ENCODE results near the gene GALNS. TPM values are rescaled to one million over a fixed set of nuclear protein-coding genes. Genes with fewer than 3 reads are reported as not detected.

Gene GALNS
- polyA plus RNA-seq, 6 donors from 2014 or later, result 6.1 to 21.4 (median 9.5) TPM

- H3K9me3 Mint-ChIP-seq, result no peaks in the 10 kb centered on the region
- no peak overlapping the region for H3K27ac Mint-ChIP-seq
- peaks cover under 1 to 8% (median 2%) of the 10 kb centered on the region in 3 donors for H3K4me1 Mint-ChIP-seq
- peak overlapping the region in 1 of 8 donors; percentile 21 for H3K4me3 Mint-ChIP-seq
- DNase-seq (no peak), ATAC-seq (ENCODE audit: low read depth in 2 of 2) (no peak)
- no peaks in the 10 kb centered on the region for H3K27me3 Mint-ChIP-seq
- no peaks in the 10 kb centered on the region for H3K36me3 Mint-ChIP-seq
Measured at GRCh38 chr16:88816736-88817535, 39.8 kb downstream of the GALNS start.

GRCh38 chr16:88815901-88816589, 40.7 kb downstream of the GALNS start:
- Mint-ChIP-seq H3K4me3 (peak overlapping the region in 1 of 8 donors; percentile 35), H3K9me3 (no peaks in the 10 kb centered on the region), H3K36me3 (no peaks in the 10 kb centered on the region), H3K4me1 (peaks cover 2 to 15% (median 7%) of the 10 kb centered on the region in 3 donors), H3K27me3 (no peaks in the 10 kb centered on the region), H3K27ac (no peak overlapping the region)
- ATAC-seq (ENCODE audit: low read depth in 2 of 2) (peak; percentile 13 to 20), DNase-seq (peak; percentile 70)

GRCh38 chr16:88815227-88815626, 41.5 kb downstream of the GALNS start:
- H3K9me3 Mint-ChIP-seq, result no peaks in the 10 kb centered on the region
- no peak overlapping the region for H3K4me3 Mint-ChIP-seq
- H3K27ac Mint-ChIP-seq, result no peak overlapping the region
- DNase-seq (no peak), ATAC-seq (ENCODE audit: low read depth in 2 of 2) (no peak)
- H3K4me1 Mint-ChIP-seq, result peaks cover 8 to 23% (median 11%) of the 10 kb centered on the region in 3 donors
- H3K36me3 Mint-ChIP-seq, result no peaks in the 10 kb centered on the region
- H3K27me3 Mint-ChIP-seq, result no peaks in the 10 kb centered on the region

- no peaks in the 10 kb centered on the region for H3K36me3 Mint-ChIP-seq
Measured at GRCh38 chr16:88814144-88814502, 42.6 kb downstream of the GALNS start.

GRCh38 chr16:88813269-88814143, 43.2 kb downstream of the GALNS start:
- peaks cover 12 to 35% (median 14%) of the 10 kb centered on the region in 3 donors for H3K4me1 Mint-ChIP-seq
- H3K27me3 Mint-ChIP-seq, result no peaks in the 10 kb centered on the region
- DNase-seq (no peak), ATAC-seq (ENCODE audit: low read depth in 2 of 2) (no peak)
- no peaks in the 10 kb centered on the region for H3K9me3 Mint-ChIP-seq
- H3K36me3 Mint-ChIP-seq, result no peaks in the 10 kb centered on the region
- H3K27ac Mint-ChIP-seq, result no peak overlapping the region
- H3K4me3 Mint-ChIP-seq, result peak overlapping the region in 4 of 8 donors; percentile 2 to 82 (median 66)

More at GRCh38 chr16:88814144-88814502, 42.6 kb downstream of the GALNS start:
- no peak for ATAC-seq (ENCODE audit: low read depth in 2 of 2)
- Mint-ChIP-seq H3K9me3 (no peaks in the 10 kb centered on the region), H3K4me3 (peak overlapping the region in 2 of 8 donors; percentile 56 to 82), H3K27me3 (no peaks in the 10 kb centered on the region), H3K27ac (no peak overlapping the region), H3K4me1 (peaks cover 12 to 34% (median 14%) of the 10 kb centered on the region in 3 donors)
- no peak for DNase-seq

- Mint-ChIP-seq H3K9me3 (no peaks in the 10 kb centered on the region), H3K36me3 (no peaks in the 10 kb centered on the region), H3K4me1 (peaks cover 12 to 35% (median 14%) of the 10 kb centered on the region in 3 donors), H3K27me3 (no peaks in the 10 kb centered on the region), H3K4me3 (peak overlapping the region; percentile 77 to 98 (median 90)), H3K27ac (peak overlapping the region in 3 of 6 donors; percentile 79 to 90 (median 83))
- ATAC-seq (ENCODE audit: low read depth in 2 of 2) (no peak), DNase-seq (no peak)
Measured at GRCh38 chr16:88812513-88813268, 44.1 kb downstream of the GALNS start.

GRCh38 chr16:88811769-88812512, 44.8 kb downstream of the GALNS start, which contains the start of gene APRT:
APRT (minus strand) TSS chr16:88811928; CDS start chr16:88811899, 29 bp downstream.
- peak; percentile 98 for DNase-seq
- ATAC-seq (ENCODE audit: low read depth in 2 of 2), result peak; percentile 81 to 82
- Mint-ChIP-seq H3K27ac (peak within 1 kb of the TSS; percentile 90 to 99 (median 98)), H3K9me3 (no peaks in the 10 kb centered on the region), H3K36me3 (no peaks in the 10 kb centered on the region), H3K4me1 (peaks cover 12 to 35% (median 14%) of the 10 kb centered on the region in 3 donors), H3K4me3 (peak within 1 kb of the TSS; percentile 91 to 98 (median 94)), H3K27me3 (no peaks in the 10 kb centered on the region)

- Mint-ChIP-seq H3K36me3 (no peaks in the 10 kb centered on the region), H3K27ac (peak overlapping the region; percentile 33 to 98 (median 89)), H3K9me3 (no peaks in the 10 kb centered on the region), H3K27me3 (no peaks in the 10 kb centered on the region), H3K4me3 (peak overlapping the region; percentile 87 to 97 (median 94)), H3K4me1 (peaks cover 12 to 35% (median 14%) of the 10 kb centered on the region in 3 donors)
- ATAC-seq (ENCODE audit: low read depth in 2 of 2), result peak; percentile 37
- peak; percentile 66 for DNase-seq
Measured at GRCh38 chr16:88810912-88811768, 45.6 kb downstream of the GALNS start.

GRCh38 chr16:88810166-88810911, 46.4 kb downstream of the GALNS start:
- peak overlapping the region in 3 of 6 donors; percentile 89 to 98 (median 90) for H3K27ac Mint-ChIP-seq
- no peaks in the 10 kb centered on the region for H3K27me3 Mint-ChIP-seq
- H3K4me3 Mint-ChIP-seq, result peak overlapping the region; percentile 87 to 97 (median 94)
- no peak for ATAC-seq (ENCODE audit: low read depth in 2 of 2)
- H3K36me3 Mint-ChIP-seq, result no peaks in the 10 kb centered on the region
- H3K9me3 Mint-ChIP-seq, result no peaks in the 10 kb centered on the region
- DNase-seq, result no peak
- peaks cover 12 to 35% (median 14%) of the 10 kb centered on the region in 3 donors for H3K4me1 Mint-ChIP-seq

- peak overlapping the region in 5 of 8 donors; percentile 72 to 95 (median 93) for H3K4me3 Mint-ChIP-seq
- no peaks in the 10 kb centered on the region for H3K36me3 Mint-ChIP-seq
- H3K27ac Mint-ChIP-seq, result no peak overlapping the region
- H3K27me3 Mint-ChIP-seq, result no peaks in the 10 kb centered on the region
- DNase-seq (no peak), ATAC-seq (ENCODE audit: low read depth in 2 of 2) (no peak)
- H3K4me1 Mint-ChIP-seq, result peaks cover 12 to 35% (median 14%) of the 10 kb centered on the region in 3 donors
- H3K9me3 Mint-ChIP-seq, result no peaks in the 10 kb centered on the region
Measured at GRCh38 chr16:88809676-88810165, 47.0 kb downstream of the GALNS start.

Data from naive B cell (primary cell).